CD4-positive, alpha-beta T cell treated with Interleukin-21 for 1 hour (primary cell): ENCODE results near the gene ALDH1A2.
"Not testable (repeated sequence)": the region's sequence is repeated elsewhere in the genome, so short reads cannot be mapped to it uniquely, and the experiment has no call there.

Experiments
- DNase-seq: peaks from one replicate; pipeline ENCODE4 v3.0.0-alpha.2; 2020

The ALDH1A2 gene

GRCh38 chr15:58039079-58040035 lies 26.2 kb downstream of the ALDH1A2 start:
- DNase-seq = no peak

DNA sequence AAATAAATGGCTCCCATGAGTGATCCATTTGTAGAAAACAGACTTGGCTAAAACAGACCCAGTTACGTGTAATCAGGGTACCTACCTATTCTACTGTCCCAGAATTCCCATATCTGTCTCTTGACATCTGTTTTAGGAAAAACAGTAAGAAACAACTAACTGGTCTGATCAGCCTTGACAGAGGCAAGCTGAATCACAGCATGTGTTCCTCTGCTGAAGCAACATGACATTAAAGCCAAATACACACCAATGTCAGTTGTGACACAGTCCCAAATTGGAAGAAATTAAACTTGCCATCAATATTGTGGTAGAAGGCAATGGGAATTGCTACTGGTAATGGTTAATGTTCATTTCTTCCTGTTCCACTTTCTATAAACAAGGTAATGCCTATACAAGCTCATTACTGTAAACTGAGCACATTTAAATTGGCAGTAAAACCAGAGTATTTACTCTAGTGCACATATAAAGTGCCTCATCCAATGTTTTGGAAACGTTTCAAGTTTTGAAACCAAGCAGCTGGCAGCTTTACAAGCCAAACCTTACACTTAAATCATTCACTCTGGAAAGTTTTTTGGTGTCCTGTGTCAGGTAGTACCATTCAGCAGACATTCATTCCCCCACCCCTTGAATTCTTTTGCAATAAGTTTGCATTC lies 27.0 kb downstream of the ALDH1A2 start:
- DNase-seq = no peak

- DNase-seq = no peak
Measured at GRCh38 chr15:58037723-58038301, 27.7 kb downstream of the ALDH1A2 start.

DNA sequence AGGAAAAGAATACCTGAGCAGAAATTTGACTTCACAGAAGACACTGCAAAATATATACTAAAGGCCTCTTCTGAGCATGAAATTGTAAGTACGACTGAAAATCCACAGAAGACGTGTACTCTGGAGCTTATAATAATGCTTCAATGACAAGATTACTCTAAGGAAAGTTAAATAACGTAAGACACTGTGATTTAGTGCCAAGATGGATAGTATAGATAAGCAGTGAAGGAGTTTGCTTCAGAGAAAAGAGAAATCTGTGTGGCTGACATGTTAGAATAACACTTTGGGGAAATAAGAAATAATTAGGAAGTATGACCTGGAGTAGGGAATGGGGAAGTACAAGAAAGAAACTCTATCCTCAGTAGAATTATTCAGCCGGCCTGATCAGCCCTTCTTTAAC lies 28.9 kb downstream of the ALDH1A2 start:
- DNase-seq = no peak

- DNase-seq = not testable (repeated sequence)
Measured at GRCh38 chr15:58028392-58028791, 37.1 kb downstream of the ALDH1A2 start.

DNA sequence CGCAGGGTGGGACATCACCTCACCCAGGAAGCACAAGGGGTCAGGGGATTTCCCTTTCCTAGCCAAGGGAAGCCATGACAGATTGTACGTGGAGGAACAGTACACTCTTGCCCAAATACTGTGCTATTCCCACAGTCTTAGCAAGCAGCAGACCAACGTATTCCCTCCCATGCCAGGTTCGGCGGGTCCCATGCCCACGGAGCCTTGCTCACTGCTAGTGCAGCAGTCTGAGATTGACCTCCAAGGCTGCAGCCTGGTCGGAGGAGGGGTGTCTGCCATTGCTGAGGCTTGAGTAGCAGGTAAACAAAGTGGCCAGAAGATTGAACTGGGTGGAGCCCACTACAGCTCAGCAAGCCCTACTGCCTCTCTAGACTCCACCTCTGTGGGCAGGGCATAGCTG lies 39.0 kb downstream of the ALDH1A2 start:
- no peak for DNase-seq

DNA sequence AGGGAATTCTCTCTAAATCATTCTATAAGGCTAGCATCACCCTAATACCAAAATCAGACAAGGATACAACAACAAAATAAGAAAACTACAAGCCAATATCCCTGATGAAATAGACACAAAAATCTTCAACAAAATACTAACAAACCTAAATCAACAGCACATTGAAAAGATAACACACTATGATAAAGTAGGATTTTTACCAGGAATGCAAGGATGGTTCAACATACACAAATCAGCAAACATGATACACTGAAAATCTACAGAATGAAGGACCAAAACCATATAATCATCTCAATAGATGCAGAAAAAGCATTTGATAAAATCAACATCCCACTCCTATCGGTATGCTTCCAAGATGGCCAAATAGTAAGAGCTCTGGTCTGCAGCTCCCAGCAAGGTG lies 39.5 kb downstream of the ALDH1A2 start:
- no peak for DNase-seq

- no peak for DNase-seq
Measured at GRCh38 chr15:58021332-58022230, 43.9 kb downstream of the ALDH1A2 start.

DNA sequence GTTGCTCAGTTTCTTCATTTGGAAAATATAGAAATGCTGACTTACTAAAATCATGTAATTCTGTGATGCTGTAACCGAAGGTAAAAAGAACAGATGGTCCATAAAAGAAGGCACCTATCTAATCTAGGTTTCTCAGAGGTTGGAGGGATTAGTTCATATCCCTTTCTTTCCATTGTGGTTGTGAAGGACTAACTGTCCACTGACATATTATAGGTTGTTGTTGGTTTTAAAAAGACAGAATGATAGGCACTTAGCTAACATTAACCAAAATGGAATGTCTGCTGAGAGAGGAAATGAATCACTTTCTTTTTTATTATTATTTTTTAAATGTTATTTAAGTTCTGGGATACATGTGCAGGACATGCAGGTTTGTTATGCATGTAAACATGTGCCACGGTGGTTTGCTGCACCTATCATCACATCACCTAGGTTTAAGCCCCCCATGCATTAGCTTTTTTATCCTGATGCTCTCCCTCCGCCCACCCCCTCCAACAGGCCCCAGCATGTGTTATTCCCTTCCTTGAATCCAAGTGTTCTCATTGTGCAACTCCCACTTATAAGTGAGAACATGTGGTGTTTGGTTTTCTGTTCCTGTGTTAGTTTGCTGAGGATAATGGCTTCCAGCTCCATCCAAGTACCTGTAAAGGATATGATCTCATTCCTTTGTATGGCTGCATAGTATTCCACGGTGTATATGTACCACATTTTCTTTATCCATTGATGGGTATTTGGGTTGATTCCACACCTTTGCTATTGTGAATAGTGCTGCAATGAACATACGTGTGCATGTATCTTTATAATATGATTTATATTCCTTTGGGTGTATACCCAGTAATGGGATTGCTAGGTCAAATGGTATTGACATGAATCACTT lies 45.8 kb downstream of the ALDH1A2 start:
- no peak for DNase-seq

DNA sequence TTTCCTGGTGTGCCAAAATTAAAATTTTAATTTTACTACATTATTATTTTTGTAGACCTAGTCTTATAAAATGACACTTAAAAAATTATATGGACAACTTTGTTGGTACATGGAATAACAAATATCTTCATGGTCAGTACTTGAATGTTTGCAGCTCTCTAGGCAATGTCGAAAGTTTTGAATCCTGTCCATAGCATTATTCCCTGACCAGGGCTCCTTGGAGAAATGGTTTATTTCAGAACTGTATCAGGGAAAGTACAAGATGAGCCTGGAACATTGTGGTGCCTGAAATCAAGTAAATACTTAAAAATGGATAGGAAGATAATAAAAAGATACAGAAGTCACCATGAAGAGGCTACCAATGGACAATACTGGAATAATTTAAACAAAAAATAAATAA lies 47.6 kb downstream of the ALDH1A2 start:
- DNase-seq = no peak

- DNase-seq = no peak
Measured at GRCh38 chr15:58016581-58017175, 48.8 kb downstream of the ALDH1A2 start.

DNA sequence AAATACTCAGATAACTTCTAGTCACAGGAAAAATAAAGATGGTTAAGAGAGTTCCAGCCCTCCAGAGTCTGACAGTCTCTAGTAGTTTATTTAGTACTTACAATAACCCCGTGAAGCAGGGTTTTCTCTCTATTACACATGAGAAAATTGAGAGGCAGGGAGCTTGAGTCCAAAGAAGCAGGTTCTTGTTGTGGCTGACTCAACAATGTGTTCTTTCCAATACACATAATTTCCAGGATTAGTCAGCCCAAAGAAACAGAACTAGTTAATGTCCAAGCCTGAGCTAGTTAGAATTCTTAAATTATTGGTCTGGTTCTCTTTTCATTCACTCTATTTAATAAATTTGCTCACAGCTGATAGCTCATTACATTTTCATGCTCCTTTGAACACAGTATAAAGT lies 49.9 kb downstream of the ALDH1A2 start:
- DNase-seq = no peak

DNA sequence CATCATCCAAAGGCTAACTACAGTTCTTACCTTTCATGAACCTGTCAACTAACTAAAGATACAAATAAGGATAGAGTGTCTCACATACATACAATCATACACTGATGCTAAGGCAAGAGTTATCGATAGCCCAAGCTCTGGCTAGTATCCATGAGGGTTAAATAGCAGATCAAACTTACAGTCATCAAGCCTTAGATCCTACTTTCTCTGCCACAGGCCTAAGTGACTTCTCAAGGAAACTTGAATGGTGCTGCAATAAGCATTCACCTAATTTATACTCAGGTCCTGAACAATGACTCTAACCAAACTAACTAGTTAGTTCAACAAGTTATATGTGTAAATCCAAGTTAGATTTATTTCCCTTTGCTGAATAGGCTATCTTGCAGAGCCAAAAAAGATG lies 51.0 kb downstream of the ALDH1A2 start:
- no peak for DNase-seq

GRCh38 chr15:58014040-58014439 lies 51.5 kb downstream of the ALDH1A2 start:
- DNase-seq = no peak

DNA sequence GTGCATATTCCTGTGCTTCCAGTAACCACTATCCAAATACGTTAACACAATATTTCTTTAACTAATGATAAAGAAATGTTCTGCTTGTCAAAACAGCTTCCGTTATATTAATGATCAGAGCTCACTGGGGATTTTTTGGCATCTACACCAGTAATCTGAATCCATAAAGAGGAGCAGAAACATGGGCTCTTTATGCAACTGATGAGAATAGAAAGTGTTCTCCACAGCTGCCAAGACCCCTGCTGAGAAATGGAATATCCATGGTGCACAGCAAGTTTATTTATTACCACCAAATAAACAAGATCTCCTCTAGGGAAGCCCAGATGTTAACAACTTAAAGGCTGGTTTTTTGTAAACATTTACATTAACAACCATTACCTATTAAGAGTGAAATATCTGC lies 54.5 kb downstream of the ALDH1A2 start:
- no peak for DNase-seq

GRCh38 chr15:58003810-58004209 lies 61.7 kb downstream of the ALDH1A2 start:
- no peak for DNase-seq

DNA sequence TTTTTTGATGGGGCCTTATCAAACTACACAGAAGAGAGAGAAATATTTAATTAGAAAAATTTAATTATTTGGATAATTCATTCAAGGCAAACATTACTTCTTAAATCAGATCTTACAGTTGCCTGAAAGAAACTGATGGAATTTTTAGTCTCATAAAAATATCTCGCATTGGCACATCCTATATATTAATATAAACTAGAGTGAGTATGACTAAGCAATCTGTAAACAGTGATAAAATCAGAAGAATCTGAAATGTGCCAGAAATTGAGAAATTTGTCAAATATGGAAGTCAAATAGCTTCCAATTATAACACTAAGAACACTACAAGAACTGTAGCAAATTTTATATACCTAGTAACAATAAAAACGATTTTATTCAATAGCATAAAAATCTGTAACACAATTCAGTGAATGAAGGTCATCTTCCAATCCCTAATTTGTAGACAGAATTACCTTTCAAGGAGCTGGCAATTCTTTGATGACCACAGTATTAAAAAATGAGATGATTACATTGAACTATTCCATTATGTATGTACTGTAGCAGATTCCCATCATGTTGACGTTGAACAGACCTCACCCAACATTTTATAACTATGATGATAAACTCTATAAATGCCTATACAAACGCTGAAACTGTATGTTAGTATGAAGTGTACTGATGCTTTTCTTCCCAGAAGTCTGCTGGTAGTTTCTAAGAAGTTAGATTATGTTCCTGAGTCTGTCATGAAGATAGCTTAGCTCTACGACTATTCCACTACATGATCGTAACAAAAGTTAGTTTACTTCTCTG lies 63.0 kb downstream of the ALDH1A2 start:
- no peak for DNase-seq

- DNase-seq = not testable (repeated sequence)
Measured at GRCh38 chr15:57999699-58000098, 65.8 kb downstream of the ALDH1A2 start.

DNA sequence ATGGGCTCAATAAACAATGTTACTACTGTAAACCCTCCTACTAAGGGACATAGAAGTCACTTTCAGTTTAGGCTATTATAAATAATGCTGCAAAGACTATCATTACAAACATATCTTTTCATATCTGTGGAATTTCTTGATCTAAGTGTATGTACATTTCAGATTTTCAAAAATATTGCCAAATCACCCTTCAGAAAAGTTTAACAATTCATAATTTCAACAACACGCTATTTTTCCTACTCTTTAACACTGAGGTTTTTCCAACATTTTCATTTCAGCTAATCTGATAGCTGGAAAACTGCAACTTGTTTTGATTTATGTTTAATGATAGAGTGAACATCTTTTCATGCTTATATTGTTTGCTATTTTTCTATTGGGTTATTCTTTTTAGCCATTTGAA lies 69.0 kb downstream of the ALDH1A2 start:
- no peak for DNase-seq

GRCh38 chr15:57994221-57995049 lies 71.1 kb downstream of the ALDH1A2 start:
- DNase-seq = no peak
